ENCODE measurements around the gene PISD. TPM values are rescaled to one million over a fixed set of nuclear protein-coding genes. Genes with fewer than 3 reads are reported as not detected.

PISD gene
- total and polyA plus RNA-seq, 9 of the 15 experiments (the other 6 are each of a cell fraction or from before 2014, with no cell fraction given), result 24.5 to 65.9 (median 36.6) TPM

DNA sequence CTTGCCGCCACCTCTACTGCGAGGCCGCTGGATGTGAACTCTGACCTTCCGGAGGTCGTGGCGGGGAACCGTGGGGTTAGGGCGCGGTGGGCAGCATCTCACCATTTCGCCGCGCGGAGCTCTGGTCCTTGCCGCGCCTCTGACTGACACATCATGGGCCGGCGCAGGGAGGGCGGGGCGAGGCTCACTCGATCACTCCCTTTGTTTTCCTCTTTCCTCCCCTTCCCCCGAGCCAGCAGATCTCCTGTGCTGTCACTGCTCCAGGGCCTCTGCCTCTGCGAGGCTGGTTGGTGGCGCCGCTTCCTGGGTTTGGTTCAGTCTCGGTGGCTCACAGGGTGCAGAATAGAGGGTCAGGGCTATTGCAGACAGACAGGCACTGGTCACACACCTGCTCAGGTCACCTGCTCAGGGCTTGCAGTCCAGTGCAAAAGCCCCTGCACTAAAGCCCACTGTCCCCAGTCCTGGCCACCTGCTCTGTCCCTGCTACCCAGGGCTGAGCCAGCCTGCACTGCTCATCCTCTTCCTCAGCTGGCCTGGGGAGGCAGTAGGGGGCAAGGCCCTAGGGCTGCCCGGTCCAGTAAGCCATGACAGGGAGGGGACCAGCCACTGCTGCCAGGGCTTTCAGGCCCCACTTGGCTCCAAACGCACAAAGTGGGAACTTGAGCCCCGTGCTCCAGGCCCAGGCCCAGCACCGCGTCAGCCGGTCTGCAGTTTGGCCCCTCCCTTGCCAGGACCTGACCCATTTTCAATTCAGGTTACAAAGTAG is 36.2 kb downstream of the PISD start (continued):
- TF ChIP-seq, protein P1, sequence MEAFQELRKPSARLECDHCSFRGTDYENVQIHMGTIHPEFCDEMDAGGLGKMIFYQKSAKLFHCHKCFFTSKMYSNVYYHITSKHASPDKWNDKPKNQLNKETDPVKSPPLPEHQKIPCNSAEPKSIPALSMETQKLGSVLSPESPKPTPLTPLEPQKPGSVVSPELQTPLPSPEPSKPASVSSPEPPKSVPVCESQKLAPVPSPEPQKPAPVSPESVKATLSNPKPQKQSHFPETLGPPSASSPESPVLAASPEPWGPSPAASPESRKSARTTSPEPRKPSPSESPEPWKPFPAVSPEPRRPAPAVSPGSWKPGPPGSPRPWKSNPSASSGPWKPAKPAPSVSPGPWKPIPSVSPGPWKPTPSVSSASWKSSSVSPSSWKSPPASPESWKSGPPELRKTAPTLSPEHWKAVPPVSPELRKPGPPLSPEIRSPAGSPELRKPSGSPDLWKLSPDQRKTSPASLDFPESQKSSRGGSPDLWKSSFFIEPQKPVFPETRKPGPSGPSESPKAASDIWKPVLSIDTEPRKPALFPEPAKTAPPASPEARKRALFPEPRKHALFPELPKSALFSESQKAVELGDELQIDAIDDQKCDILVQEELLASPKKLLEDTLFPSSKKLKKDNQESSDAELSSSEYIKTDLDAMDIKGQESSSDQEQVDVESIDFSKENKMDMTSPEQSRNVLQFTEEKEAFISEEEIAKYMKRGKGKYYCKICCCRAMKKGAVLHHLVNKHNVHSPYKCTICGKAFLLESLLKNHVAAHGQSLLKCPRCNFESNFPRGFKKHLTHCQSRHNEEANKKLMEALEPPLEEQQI (IDR thresholded peaks at IDR 0.05), result no peak
- TF ChIP-seq NR2C2 (CRISPR knock-in tag; IDR thresholded peaks at IDR 0.05) (no peak), NR2C2 (tag; IDR thresholded peaks at IDR 0.05) (0 out of 2 replicates have a peak, but pooled peaks have one; percentile 16), POLR2G (IDR thresholded peaks at IDR 0.05; ENCODE audit: low read depth, low read length) (peak; percentile 68), PRMT5 (CRISPR knock-in tag; IDR thresholded peaks at IDR 0.05) (no peak), MAFF (IDR thresholded peaks at IDR 0.05; ENCODE audit: low read length) (no peak), KLF10 (CRISPR knock-in tag; IDR thresholded peaks at IDR 0.05) (no peak), EHMT2 (IDR thresholded peaks at IDR 0.05) (no peak), PHF8 (IDR thresholded peaks at IDR 0.05; ENCODE audit: borderline replicate concordance, low read length) (no peak), ETV5 (CRISPR knock-in tag; IDR thresholded peaks at IDR 0.05; ENCODE audit: low read depth) (no peak), POLR2H (tag; IDR thresholded peaks at IDR 0.05; ENCODE audit: low read depth) (no peak), IRF2 (CRISPR knock-in tag; IDR thresholded peaks at IDR 0.05) (no peak), ZNF197 (CRISPR knock-in tag; IDR thresholded peaks at IDR 0.05; ENCODE audit: low read depth) (no peak), CXXC5 (CRISPR knock-in tag; IDR thresholded peaks at IDR 0.05) (peak; percentile 17; the same call in 1 of the 2 replicates), SREBF1 (IDR thresholded peaks at IDR 0.05; ENCODE audit: borderline replicate concordance, low read depth, low read length) (no peak), RBM14 (IDR thresholded peaks at IDR 0.05; ENCODE audit: borderline replicate concordance, insufficient read depth, low read depth, low read length) (no peak)
- TF ChIP-seq, protein P2, sequence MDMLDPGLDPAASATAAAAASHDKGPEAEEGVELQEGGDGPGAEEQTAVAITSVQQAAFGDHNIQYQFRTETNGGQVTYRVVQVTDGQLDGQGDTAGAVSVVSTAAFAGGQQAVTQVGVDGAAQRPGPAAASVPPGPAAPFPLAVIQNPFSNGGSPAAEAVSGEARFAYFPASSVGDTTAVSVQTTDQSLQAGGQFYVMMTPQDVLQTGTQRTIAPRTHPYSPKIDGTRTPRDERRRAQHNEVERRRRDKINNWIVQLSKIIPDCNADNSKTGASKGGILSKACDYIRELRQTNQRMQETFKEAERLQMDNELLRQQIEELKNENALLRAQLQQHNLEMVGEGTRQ (CRISPR knock-in tag; IDR thresholded peaks at IDR 0.05), result no peak
- TF ChIP-seq, protein P3, sequence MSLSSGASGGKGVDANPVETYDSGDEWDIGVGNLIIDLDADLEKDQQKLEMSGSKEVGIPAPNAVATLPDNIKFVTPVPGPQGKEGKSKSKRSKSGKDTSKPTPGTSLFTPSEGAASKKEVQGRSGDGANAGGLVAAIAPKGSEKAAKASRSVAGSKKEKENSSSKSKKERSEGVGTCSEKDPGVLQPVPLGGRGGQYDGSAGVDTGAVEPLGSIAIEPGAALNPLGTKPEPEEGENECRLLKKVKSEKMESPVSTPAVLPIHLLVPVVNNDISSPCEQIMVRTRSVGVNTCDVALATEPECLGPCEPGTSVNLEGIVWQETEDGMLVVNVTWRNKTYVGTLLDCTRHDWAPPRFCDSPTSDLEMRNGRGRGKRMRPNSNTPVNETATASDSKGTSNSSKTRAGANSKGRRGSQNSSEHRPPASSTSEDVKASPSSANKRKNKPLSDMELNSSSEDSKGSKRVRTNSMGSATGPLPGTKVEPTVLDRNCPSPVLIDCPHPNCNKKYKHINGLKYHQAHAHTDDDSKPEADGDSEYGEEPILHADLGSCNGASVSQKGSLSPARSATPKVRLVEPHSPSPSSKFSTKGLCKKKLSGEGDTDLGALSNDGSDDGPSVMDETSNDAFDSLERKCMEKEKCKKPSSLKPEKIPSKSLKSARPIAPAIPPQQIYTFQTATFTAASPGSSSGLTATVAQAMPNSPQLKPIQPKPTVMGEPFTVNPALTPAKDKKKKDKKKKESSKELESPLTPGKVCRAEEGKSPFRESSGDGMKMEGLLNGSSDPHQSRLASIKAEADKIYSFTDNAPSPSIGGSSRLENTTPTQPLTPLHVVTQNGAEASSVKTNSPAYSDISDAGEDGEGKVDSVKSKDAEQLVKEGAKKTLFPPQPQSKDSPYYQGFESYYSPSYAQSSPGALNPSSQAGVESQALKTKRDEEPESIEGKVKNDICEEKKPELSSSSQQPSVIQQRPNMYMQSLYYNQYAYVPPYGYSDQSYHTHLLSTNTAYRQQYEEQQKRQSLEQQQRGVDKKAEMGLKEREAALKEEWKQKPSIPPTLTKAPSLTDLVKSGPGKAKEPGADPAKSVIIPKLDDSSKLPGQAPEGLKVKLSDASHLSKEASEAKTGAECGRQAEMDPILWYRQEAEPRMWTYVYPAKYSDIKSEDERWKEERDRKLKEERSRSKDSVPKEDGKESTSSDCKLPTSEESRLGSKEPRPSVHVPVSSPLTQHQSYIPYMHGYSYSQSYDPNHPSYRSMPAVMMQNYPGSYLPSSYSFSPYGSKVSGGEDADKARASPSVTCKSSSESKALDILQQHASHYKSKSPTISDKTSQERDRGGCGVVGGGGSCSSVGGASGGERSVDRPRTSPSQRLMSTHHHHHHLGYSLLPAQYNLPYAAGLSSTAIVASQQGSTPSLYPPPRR (CRISPR knock-in tag; IDR thresholded peaks at IDR 0.05; ENCODE audit: borderline replicate concordance), result no peak
